Lung (tissue), 12 donors: ENCODE data around the gene TMEM235. TPM values are rescaled to one million over a fixed set of nuclear protein-coding genes. Genes with fewer than 3 reads are reported as not detected.
A peak's percentile ranks its signal among the peaks of the same experiment; 100 is the strongest.

ENCODE experiments used
- ATAC-seq: fragments of 200-7000 bp; cut with Tn5 transposase; one replicate; pipeline ENCODE4 v1.9.1; 2020; ENCODE audit warnings: moderate number of reproducible peaks; ENCODE audit not compliant: insufficient read depth, low FRiP score
- DNase-seq, 3 donors: peaks; one replicate each; pipeline ENCODE4 v3.0.0-alpha.2; 2013 to 2017
- H3K27ac ChIP-seq, 2 donors: one replicate each; pipeline ENCODE4 v1.5.1; 2013; ENCODE audit warnings: mild to moderate bottlenecking in 2 of 2, moderate library complexity in 2 of 2, control low read depth in 1 of 2, inconsistent platforms in 1 of 2, low read depth in 1 of 2, low read length in 1 of 2
- H3K27me3 ChIP-seq, 3 donors: one replicate each; pipeline ENCODE4 v1.5.1; 2013; ENCODE audit warnings: low read length in 2 of 3; ENCODE audit not compliant: control insufficient read depth in 3 of 3, insufficient read depth in 3 of 3
- H3K36me3 ChIP-seq, 4 donors: one replicate each; pipeline ENCODE4 v1.5.1; 2013; ENCODE audit warnings: low read length in 4 of 4, mild to moderate bottlenecking in 1 of 4, moderate library complexity in 1 of 4; ENCODE audit not compliant: control insufficient read depth in 4 of 4, insufficient read depth in 4 of 4
- H3K4me1 ChIP-seq, 5 donors: one replicate each; pipeline ENCODE4 v1.5.1; 2013; ENCODE audit warnings: low read length in 5 of 5, mild to moderate bottlenecking in 2 of 5, moderate library complexity in 1 of 5; ENCODE audit not compliant: control insufficient read depth in 5 of 5, insufficient read depth in 5 of 5
- H3K4me3 ChIP-seq: one replicate; pipeline ENCODE4 v1.5.1; 2013; ENCODE audit warnings: mild to moderate bottlenecking, control low read depth, moderate library complexity
- H3K9ac ChIP-seq, 2 donors: one replicate each; pipeline ENCODE4 v1.5.1; 2013; ENCODE audit warnings: low read length in 2 of 2, control low read depth in 1 of 2; ENCODE audit not compliant: insufficient read depth in 1 of 2
- H3K9me3 ChIP-seq, 4 donors: one replicate each; pipeline ENCODE4 v1.5.1; 2013; ENCODE audit warnings: low read length in 3 of 4, mild to moderate bottlenecking in 1 of 4, moderate library complexity in 1 of 4; ENCODE audit not compliant: control insufficient read depth in 4 of 4, insufficient read depth in 3 of 4
- CTCF ChIP-seq: IDR thresholded peaks from 2 replicates; pipeline ENCODE4 v1.5.1; 2012; ENCODE audit warnings: mild to moderate bottlenecking; ENCODE audit errors: control extremely low read depth, extremely low read depth
- WGBS, 2 donors: extraction: QIAGEN DNeasy Blood & Tissue Kit; methylation state at CpG; one replicate each; pipeline ENCODE4 v1.1.7; 2013; 5-methylcytosine and 5-hydroxymethylcytosine counted together
- polyA plus RNA-seq, 2 donors: library from polyadenylated mRNA; stranded (reverse); fragments of 200-250 nt; gene quantifications; one replicate each; pipeline ENCODE4 v1.2.1, GENCODE V29; 2013
- total RNA-seq, 2 donors: library from RNA; depleted of rRNA in 1 of 2; stranded (reverse); fragments of >200 nt in 1 of 2; gene quantifications; one replicate each; pipeline ENCODE4 v1.2.1, GENCODE V29; 2014 to 2021
- donor health status: control.
- donor health status: control.
- donor health status: Bipolar disorder and iron deficiency.
- donor health status: healthy.
- donor health status: DM: yes; HTN: yes; CAD: no.

Gene TMEM235
- total and polyA plus RNA-seq, 4 donors, result 0.08 to 0.97 TPM; not detected in 2

GRCh38 chr17:78257810-78258322, 26.4 kb downstream of the TMEM235 start:
- Histone ChIP-seq H3K4me3 (no peak overlapping the region), H3K4me1 (peaks cover 0 to 36% (median 21%) of the 10 kb centered on the region in 5 donors), H3K27ac (peak overlapping the region; percentile 52 to 83), H3K36me3 (no peaks in the 10 kb centered on the region), H3K27me3 (no peaks in the 10 kb centered on the region), H3K9me3 (no peaks in the 10 kb centered on the region), H3K9ac (no peak overlapping the region)
- WGBS, 2 donors, result 14 to 31% methylated on average over 15 to 16 of the region's 16 CpGs
- TF ChIP-seq CTCF, result no peak
- DNase-seq, result peak; percentile 30 to 73 (median 35)
- no peak for ATAC-seq

- Histone ChIP-seq H3K9me3 (no peaks in the 10 kb centered on the region), H3K4me3 (no peak overlapping the region), H3K9ac (no peak overlapping the region), H3K4me1 (peaks cover 0 to 38% (median 24%) of the 10 kb centered on the region in 5 donors), H3K36me3 (no peaks in the 10 kb centered on the region), H3K27ac (peak overlapping the region; percentile 24 to 83), H3K27me3 (no peaks in the 10 kb centered on the region)
- ATAC-seq (no peak), DNase-seq (peak; percentile 53 to 70 (median 66))
- WGBS, 2 donors, result 17 to 26% methylated on average over 22 to 23 of the region's 23 CpGs
- TF ChIP-seq CTCF, result no peak
These were observed 27.1 kb downstream of the TMEM235 start for GRCh38 chr17:78258323-78259191.

- DNase-seq (no peak), ATAC-seq (no peak)
- TF ChIP-seq CTCF, result no peak
- H3K4me3 ChIP-seq, result no peak overlapping the region
- no peak overlapping the region for H3K9ac ChIP-seq
- no peaks in the 10 kb centered on the region for H3K9me3 ChIP-seq
- H3K27me3 ChIP-seq, result no peaks in the 10 kb centered on the region
- H3K4me1 ChIP-seq, result peaks cover 0 to 33% (median 24%) of the 10 kb centered on the region in 5 donors
- no peaks in the 10 kb centered on the region for H3K36me3 ChIP-seq
- peak overlapping the region; percentile 14 to 83 for H3K27ac ChIP-seq
- 57 to 69% methylated on average over 10 of the region's 10 CpGs for WGBS, 2 donors
These were observed 27.7 kb downstream of the TMEM235 start for GRCh38 chr17:78259192-78259554.
